HG02759 (cell line): ENCODE results near the gene NDUFS3.

Source experiments
- ATAC-seq: cut with Tn5 transposase; IDR thresholded peaks from one replicate; pipeline ENCODE4 v1.9.1; 2021; ENCODE audit warnings: mild to moderate bottlenecking, moderate library complexity; ENCODE audit not compliant: unreplicated experiment

NDUFS3 gene

DNA sequence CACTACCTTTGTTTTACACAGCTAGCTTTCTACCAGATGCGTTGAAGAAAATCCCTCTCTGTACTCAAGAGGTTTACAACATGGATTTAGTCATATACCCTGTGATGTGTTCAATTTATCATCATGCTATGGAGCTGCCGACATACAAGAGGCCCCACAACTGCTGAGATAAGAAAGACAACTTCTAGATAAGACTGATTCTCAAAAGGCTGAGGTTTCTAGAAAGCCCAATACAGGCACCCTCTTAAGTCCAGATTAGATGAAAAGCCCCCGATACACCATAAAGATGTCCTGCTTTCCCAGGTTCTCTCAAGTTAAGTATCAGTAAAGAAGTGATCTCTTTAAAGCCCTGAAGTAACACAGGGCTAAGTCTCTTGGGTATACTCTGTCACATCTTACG lies 49.2 kb downstream of the NDUFS3 start:
- ATAC-seq, result no peak

DNA sequence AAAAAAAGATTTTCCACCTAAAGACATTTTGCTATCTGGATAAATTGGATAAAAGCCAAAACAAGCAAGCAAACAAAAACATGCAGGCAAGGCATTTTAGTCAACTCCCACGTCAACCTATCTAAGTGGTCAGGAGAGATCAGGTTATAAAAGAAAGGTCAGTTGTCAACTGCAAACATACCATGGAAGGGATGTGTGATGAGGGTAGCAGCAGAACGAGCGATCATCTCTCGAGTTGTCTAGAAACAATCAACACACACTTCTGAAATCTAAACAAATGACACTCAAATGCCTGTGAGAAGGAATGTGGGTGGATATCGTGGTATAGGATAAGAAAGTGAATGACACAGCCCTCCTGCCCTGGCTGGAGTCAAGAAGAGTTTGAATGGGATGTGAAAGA lies 52.6 kb downstream of the NDUFS3 start:
- no peak for ATAC-seq
